HCT116 (cell line): ENCODE measurements around the gene ESRP2. TPM values are rescaled to one million over a fixed set of nuclear protein-coding genes. Genes with fewer than 3 reads are reported as not detected.

ENCODE experiments used
- ATAC-seq: fragments of 200-7000 bp; cut with Tn5 transposase; 2 replicates; pipeline ENCODE4 v1.9.1; 2020; ENCODE audit warnings: mild to moderate bottlenecking, moderate library complexity
- BruUV-seq: library from RNA; stranded (reverse); fragments of 400-500 nt; replicated peaks from 2 replicates; lab custom pipeline; 2021; lab: Mats Ljungman, UMichigan
- CTCF ChIA-PET: fragments of 300-600 bp; sonication (Branson Sonifier 250); formaldehyde crosslinking; loops from one replicate; lab custom pipeline; 2021; ENCODE audit warnings: antibody characterized with exemption; lab: Charles Lee
- POLR2A ChIA-PET: fragments of 300-600, 350-600 bp; sonication (Branson Sonifier 250); formaldehyde crosslinking; loops from one replicate; lab custom pipeline; 2021; ENCODE audit warnings: antibody characterized with exemption; lab: Charles Lee
- RAD21 ChIA-PET, 2 experiments: fragments of 300-600 bp; sonication (Branson Sonifier 250); formaldehyde crosslinking; loops; one replicate each; lab custom pipeline; 2023; ENCODE audit warnings: low total read pairs in 2 of 2; ENCODE audit not compliant: uncharacterized antibody in 2 of 2, unreplicated experiment in 2 of 2, low non-redundant PET in 1 of 2; lab: Charles Lee
- DNase-seq: peaks from one replicate; pipeline ENCODE4 v3.0.0-alpha.2; 2010; ENCODE audit warnings: low read depth, low spot score
- H2AFZ ChIP-seq: fragments of 200-600 bp; shearing (Covaris generic), sonication (generic); 2 replicates; pipeline ENCODE4 v1.6.1; 2017; ENCODE audit warnings: low read depth, mixed run types, mixed read lengths, antibody characterized with exemption, low read length; ENCODE audit not compliant: poor library complexity, severe bottlenecking
- H3K27ac ChIP-seq: 2 replicates; pipeline ENCODE4 v1.5.1; 2012; ENCODE audit warnings: low read depth, low read length
- H3K27me3 ChIP-seq: fragments of 200-600 bp; sonication (generic); 2 replicates; pipeline ENCODE4 v1.6.1; 2016; ENCODE audit warnings: mixed run types, low read length, mixed read lengths; ENCODE audit not compliant: insufficient read depth
- H3K36me3 ChIP-seq, 2 experiments: fragments of 200-500 bp in 1 of 2; fragments of 200-600 bp in 1 of 2; sonication (Bioruptor generic) in 1 of 2; sonication (generic) in 1 of 2; 2 replicates each; pipeline versions ENCODE4 v1.5.1 to v1.6.1; 2014 to 2016; ENCODE audit warnings: low read length in 2 of 2, inconsistent platforms in 1 of 2, mixed read lengths in 1 of 2, mixed run types in 1 of 2; ENCODE audit not compliant: insufficient read depth in 2 of 2, control insufficient read depth in 1 of 2
- H3K4me1 ChIP-seq, 2 experiments: fragments of 200-600 bp in 1 of 2; sonication (generic) in 1 of 2; 2 replicates each; pipeline versions ENCODE4 v1.5.1 to v1.6.1; 2012 to 2017; ENCODE audit warnings: low read length in 2 of 2, inconsistent platforms in 1 of 2, mild to moderate bottlenecking in 1 of 2, mixed read lengths in 1 of 2, mixed run types in 1 of 2, moderate library complexity in 1 of 2; ENCODE audit not compliant: insufficient read depth in 2 of 2, control insufficient read depth in 1 of 2
- H3K4me2 ChIP-seq: fragments of 200-600 bp; sonication (generic); 2 replicates; pipeline ENCODE4 v1.6.1; 2017; ENCODE audit warnings: mixed run types, low read length, mixed read lengths
- H3K4me3 ChIP-seq, 2 experiments: fragments of 200-600 bp in 1 of 2; sonication (generic) in 1 of 2; replicated peaks in 1 of 2; 2 replicates each; pipeline ENCODE4 v1.5.1; 2011 to 2016; ENCODE audit warnings: low read length in 2 of 2, control low read depth in 1 of 2, low read depth in 1 of 2, mild to moderate bottlenecking in 1 of 2, mixed read lengths in 1 of 2, mixed run types in 1 of 2
- H3K79me2 ChIP-seq: fragments of 200-600 bp; sonication (generic); 2 replicates; pipeline ENCODE4 v1.6.1; 2017; ENCODE audit warnings: mild to moderate bottlenecking, mixed run types, low read length, moderate library complexity, mixed read lengths; ENCODE audit not compliant: insufficient read depth
- H3K9ac ChIP-seq: fragments of 200-600 bp; sonication (generic); 2 replicates; pipeline ENCODE4 v1.6.1; 2016; ENCODE audit warnings: low read length, mixed read lengths
- H3K9me2 ChIP-seq: fragments of 200-600 bp; sonication (generic), shearing (Covaris generic); 2 replicates; pipeline ENCODE4 v1.6.1; 2017; ENCODE audit warnings: mixed run types, mild to moderate bottlenecking, moderate library complexity; ENCODE audit not compliant: insufficient read depth
- H3K9me3 ChIP-seq, 2 experiments: fragments of 200-500 bp in 1 of 2; fragments of 200-600 bp in 1 of 2; sonication (Bioruptor generic) in 1 of 2; sonication (generic) in 1 of 2; 2 replicates each; pipeline ENCODE4 v1.6.1; 2014 to 2017; ENCODE audit warnings: low read length in 2 of 2, mixed read lengths in 2 of 2, inconsistent platforms in 1 of 2, low read depth in 1 of 2, mild to moderate bottlenecking in 1 of 2, mixed run types in 1 of 2, moderate library complexity in 1 of 2; ENCODE audit not compliant: control insufficient read depth in 1 of 2, insufficient read depth in 1 of 2
- H4K20me1 ChIP-seq: fragments of 200-600 bp; sonication (generic), shearing (Covaris generic); 2 replicates; pipeline ENCODE4 v1.6.1; 2017; ENCODE audit warnings: mixed run types, mild to moderate bottlenecking, moderate library complexity; ENCODE audit not compliant: insufficient read depth
- CBX3 ChIP-seq: IDR thresholded peaks from 2 replicates; pipeline ENCODE4 v1.6.1; 2012; ENCODE audit warnings: low read depth
- intact Hi-C: fragments of 100-400 bp; cut with micrococcal nuclease; formaldehyde crosslinking; loops from 2 replicates; pipeline ENCODE4 v1.10.0; 2022
- total RNA-seq: library from RNA; stranded (reverse); gene quantifications from one replicate; pipeline ENCODE4 v1.2.1, GENCODE V29; 2021; ENCODE audit not compliant: unreplicated experiment
- TF ChIP-seq, protein P1 (sequence below): IDR thresholded peaks from 2 replicates; pipeline ENCODE4 v1.6.1; 2012
- TF ChIP-seq, protein P2 (sequence below), 3 experiments: fragments of 200-600 bp in 1 of 3; sonication (generic) in 1 of 3; IDR thresholded peaks in 2 of 3; conservative IDR thresholded peaks in 1 of 3; 2 replicates each; pipeline ENCODE4 v1.5.1; 2012 to 2017; ENCODE audit warnings: low read depth in 2 of 3, low read length in 2 of 3, antibody characterized with exemption in 1 of 3, borderline replicate concordance in 1 of 3, control low read depth in 1 of 3, mild to moderate bottlenecking in 1 of 3, mixed read lengths in 1 of 3, mixed run types in 1 of 3, moderate library complexity in 1 of 3; ENCODE audit not compliant: insufficient read depth in 1 of 3

ESRP2 gene
- total RNA-seq, 1 experiment from 2014 or later = 42.5 TPM

DNA sequence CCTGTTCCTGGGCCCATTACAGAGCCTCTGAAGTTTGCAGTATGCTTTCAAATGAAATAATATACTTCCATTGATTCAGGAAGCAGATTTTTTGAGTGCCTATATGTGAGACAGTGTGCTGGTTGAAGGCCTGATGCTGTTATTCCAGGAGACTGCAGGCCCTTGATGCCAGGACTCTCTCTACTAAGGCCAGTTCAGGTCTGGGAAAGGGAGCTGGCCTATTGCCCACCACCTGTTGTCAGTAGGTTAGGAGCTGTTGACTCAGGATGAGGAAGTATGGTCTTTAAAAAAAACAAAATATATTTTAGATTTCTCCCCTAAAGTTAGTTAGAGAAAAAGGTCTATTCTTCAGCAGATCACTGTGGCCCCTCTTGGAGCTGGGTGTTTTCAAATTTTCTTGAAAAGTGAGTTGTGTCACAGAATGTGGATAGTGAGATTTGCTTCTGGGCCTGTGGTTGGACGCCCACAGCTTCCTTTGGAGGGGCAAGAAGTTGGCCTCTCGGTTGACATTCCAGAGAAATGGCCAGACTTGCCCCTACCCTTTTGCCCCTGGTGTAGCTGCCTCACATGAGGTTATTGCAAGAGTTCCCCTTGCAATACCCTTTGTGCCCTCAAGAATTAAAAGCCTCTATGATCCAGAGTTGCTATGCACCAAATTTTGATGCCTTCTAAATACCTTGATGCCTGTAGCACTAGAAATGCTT is 7.9 kb downstream of the ESRP2 start:
- POLR2A ChIA-PET = no interaction called here
- ATAC-seq (peak; percentile 31; the same call in 1 of the 2 replicates), DNase-seq (no peak)
- no peaks in the 10 kb centered on the region for H3K9me2 ChIP-seq
- no peaks in the 10 kb centered on the region for H3K27me3 ChIP-seq
- H3K4me2 ChIP-seq = no peak overlapping the region
- no peaks in the 10 kb centered on the region for H4K20me1 ChIP-seq
- H3K4me1 ChIP-seq = no peaks in the 10 kb centered on the region; a peak in 1 of 4 replicates
- H3K9ac ChIP-seq = no peak overlapping the region
- H3K9me3 ChIP-seq = no peaks in the 10 kb centered on the region
- BruUV-seq = no TSS peak
- CTCF ChIA-PET = interaction anchor here (1.0 to 1.7 kb wide), 3 partner anchors 10 to 142 kb away, joined by 4 to 12 read pairs (median 4); no protein-coding TSS in a partner anchor
- H3K79me2 ChIP-seq = peaks cover 11% of the 10 kb centered on the region
- peaks cover 18 to 46% of the 10 kb centered on the region in 2 experiments; a peak in 3 of 4 replicates for H3K36me3 ChIP-seq
- RAD21 ChIA-PET = interaction anchor here in 1 of 2 experiments (0.8 kb wide), 1 partner anchor 134 kb away, joined by 4 read pairs; no protein-coding TSS in a partner anchor
- H3K27ac ChIP-seq = no peak overlapping the region
- H3K4me3 ChIP-seq = no peak overlapping the region
- H2AFZ ChIP-seq = no peak overlapping the region
- intact Hi-C loops = loop anchor here (2.0 to 10.0 kb wide), 3 partner anchors 141 to 343 kb away; partner anchors contain the start of gene NRN1L
- TF ChIP-seq, protein P1, sequence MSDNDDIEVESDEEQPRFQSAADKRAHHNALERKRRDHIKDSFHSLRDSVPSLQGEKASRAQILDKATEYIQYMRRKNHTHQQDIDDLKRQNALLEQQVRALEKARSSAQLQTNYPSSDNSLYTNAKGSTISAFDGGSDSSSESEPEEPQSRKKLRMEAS = no peak
- TF ChIP-seq, protein P2, sequence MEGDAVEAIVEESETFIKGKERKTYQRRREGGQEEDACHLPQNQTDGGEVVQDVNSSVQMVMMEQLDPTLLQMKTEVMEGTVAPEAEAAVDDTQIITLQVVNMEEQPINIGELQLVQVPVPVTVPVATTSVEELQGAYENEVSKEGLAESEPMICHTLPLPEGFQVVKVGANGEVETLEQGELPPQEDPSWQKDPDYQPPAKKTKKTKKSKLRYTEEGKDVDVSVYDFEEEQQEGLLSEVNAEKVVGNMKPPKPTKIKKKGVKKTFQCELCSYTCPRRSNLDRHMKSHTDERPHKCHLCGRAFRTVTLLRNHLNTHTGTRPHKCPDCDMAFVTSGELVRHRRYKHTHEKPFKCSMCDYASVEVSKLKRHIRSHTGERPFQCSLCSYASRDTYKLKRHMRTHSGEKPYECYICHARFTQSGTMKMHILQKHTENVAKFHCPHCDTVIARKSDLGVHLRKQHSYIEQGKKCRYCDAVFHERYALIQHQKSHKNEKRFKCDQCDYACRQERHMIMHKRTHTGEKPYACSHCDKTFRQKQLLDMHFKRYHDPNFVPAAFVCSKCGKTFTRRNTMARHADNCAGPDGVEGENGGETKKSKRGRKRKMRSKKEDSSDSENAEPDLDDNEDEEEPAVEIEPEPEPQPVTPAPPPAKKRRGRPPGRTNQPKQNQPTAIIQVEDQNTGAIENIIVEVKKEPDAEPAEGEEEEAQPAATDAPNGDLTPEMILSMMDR (IDR thresholded peaks at IDR 0.05 in 2 of 3, conservative IDR thresholded peaks at IDR 0.05 in 1 of 3; ENCODE audit: borderline replicate concordance in 1 of 3, insufficient read depth in 1 of 3, low read depth in 2 of 3, low read length in 2 of 3) = 0 out of 6 replicates have a peak, but pooled peaks of 1 of the 3 experiments have one; percentile 6
- no peak for TF ChIP-seq CBX3
